Activated CD4-positive, CD25-positive, alpha-beta regulatory T cell (primary cell): ENCODE results near the gene CLIP4.

Experiments
- DNase-seq, 4 experiments: peaks; one replicate each; lab custom pipeline; 2025; lab: John Stamatoyannopoulos, UW

Gene CLIP4

DNA sequence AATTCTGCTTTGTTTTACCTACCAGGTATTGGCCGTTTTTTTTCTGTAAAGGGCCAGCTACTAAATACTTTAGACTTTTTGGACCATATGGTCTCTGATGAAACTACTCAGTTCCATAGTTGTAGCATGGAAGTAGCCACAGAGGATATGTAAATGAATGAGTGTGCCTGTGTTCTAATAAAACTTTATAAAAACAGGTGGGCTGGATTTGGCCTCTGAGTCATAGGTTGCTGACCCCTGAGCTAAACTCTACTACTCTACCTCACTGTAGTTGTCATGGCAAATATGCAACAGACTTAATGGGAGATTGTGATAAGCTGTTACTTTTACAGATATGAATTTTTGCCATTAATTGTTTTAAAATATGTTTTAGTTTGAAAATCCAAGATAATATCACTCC is 19.7 kb downstream of the CLIP4 start:
- DNase-seq, result no peak

DNA sequence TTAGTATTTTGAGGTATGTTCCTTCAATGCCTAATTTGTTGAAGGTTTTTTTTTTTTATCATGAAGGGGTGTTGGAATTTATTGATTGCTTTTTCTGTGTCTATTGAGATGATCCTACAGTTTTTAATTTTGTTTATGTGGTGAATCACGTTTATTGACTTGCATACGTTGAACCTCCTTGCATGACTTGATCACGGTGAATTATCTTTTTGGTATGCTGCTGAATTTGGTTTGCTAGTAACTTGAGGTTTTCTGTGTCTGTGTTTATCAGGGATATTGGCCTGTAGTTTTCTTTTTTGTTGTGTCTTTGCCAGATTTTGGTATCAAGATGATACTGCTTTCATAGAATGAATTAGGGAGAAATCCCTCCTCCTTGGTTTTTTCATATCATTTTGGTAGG is 23.9 kb downstream of the CLIP4 start:
- DNase-seq, result no peak

DNA sequence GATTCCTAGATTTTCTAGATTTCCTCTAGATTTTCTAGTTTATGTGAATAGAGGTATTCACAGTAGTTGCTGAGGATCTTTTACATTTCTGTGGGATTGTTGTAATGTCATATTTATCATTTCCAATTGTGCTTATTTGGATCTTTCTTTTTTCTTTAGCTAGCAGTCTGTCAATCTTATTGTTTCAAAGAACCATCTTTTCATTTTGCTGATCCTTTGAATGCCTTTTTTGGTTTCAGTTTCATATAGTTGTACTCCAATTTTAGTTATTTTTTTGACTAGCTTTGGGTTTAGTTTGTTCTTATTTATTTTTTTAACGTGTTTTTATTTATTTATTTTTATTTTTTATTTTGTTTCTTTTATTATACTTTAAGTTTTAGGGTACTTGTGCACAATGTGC is 24.5 kb downstream of the CLIP4 start:
- DNase-seq, result no peak

DNA sequence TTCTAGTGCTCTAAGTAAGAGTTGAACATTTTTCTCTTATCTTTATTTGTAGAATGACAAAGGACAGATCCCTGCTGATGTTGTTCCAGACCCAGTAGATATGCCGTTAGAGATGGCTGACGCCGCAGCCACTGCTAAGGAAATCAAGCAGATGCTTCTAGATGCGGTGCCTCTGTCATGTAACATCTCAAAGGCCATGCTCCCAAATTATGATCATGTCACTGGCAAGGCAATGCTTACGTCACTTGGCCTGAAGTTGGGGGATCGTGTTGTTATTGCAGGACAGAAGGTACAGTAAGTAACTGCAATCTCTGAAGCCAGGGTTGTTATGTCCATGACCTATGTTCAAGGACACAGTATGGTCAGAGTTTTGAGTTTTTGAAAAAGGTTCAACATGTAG is 28.4 kb downstream of the CLIP4 start:
- no peak for DNase-seq

DNA sequence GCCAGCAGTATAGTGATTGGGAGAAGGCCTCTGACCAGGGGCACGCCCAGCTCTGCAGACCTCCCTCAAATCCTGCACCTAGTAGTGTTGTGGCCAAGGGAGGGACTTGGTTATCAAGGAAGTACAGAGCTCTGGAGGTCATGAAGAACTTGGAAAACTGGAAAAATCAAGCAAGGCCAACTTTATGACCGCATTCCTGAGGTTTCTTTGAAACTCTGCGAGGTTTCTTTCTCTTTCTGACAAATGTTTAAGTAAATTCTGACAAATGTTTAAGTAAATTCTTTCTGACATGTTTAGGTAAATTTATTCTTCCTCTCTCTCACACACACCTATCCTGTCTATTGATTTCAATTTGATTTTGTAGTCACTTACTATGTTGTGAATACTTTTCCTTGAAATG is 31.0 kb downstream of the CLIP4 start:
- no peak for DNase-seq

DNA sequence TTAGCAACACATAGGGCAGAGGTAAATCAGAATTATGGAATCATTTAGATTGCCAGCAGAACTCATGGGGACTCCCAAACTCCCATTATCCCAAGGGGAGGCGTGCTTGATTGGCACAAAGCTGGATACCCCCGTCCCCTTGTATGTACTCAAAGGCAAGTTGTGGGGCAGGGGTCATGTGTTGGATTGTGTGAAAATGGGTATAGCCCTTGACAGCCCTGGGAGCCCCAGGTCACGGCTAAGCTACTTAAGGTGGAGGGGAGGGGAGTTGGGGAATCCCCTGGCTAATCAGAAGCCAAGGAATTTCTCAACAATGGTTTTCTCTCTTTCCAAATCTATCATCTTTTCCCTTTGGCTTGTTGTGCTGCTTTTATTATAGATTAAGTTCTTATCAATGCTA is 32.7 kb downstream of the CLIP4 start:
- DNase-seq, result no peak

DNA sequence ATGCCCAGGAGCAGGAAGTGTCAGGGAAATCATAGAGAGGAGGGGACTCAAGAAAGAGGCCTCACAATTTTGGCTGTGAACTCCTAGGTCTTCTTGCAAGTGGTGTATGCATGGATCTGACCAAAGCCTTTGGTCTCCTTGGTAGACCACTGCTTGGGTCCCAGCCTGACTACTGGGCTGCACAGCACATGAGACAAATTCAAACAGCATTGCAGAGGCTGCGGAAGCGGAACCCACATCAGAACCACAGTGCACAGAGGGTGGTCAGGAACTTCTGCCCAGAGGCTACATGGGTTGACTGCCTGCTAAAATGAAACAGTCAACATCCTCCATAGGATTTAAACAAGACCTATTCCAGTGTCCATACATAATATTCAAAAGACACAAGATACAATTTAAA is 39.4 kb downstream of the CLIP4 start:
- no peak for DNase-seq

DNA sequence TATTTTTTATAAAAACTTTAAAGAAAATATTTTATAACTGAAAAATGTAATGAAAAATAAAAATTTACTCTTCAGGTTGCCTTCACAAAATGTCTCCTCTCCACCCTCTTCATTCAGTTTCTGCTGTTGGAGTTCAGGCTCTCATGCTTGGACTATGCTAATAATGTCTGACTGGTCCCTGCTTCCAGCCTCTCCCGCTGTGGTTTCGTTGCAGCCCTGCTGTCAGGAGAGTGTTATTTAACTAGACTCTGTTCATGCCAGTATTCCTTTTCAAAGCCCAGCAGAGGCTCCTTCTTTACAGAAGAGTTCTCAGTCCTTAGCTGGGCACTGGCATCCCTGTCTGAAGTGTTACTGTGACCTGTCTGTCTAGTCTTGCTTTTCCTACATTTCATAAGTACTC is 40.4 kb downstream of the CLIP4 start:
- DNase-seq, result no peak

DNA sequence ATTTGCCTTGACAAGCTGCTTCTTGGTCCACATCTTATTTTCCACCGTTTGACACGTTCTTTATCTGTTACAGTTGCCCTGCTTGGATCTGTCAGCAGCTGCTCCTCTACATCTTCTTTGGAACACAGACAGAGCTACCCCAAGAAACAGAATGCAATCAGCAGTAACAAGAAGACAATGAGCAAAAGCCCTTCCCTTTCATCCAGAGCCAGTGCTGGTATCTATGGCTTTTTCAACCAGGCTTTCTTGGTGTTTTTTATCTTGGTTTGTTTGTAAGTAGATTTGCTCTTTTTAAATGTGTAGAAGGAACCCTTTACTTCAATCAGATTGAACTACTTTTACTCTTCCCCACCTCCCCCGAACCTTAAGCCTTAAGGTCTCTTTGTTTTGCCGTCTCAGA is 41.9 kb downstream of the CLIP4 start:
- DNase-seq, result no peak

DNA sequence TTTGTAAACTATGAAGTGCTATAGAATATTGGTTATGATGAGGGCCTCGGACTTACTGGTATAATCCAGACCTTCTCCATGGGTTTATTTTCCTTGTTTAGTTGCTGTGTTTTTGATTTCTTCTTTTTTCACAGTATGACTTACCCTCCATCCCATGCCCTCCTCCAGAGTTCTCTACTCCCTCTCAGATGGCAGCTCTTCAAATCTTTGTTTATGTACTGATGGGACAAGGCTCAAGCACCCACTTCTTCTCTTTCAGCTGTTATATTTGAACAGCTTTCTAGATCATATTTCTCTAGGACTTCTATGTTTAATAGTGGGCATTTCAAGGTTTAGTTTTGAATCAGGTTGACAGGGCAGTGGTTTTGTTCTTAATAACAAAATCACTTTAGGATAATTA is 43.9 kb downstream of the CLIP4 start:
- DNase-seq, result no peak

DNA sequence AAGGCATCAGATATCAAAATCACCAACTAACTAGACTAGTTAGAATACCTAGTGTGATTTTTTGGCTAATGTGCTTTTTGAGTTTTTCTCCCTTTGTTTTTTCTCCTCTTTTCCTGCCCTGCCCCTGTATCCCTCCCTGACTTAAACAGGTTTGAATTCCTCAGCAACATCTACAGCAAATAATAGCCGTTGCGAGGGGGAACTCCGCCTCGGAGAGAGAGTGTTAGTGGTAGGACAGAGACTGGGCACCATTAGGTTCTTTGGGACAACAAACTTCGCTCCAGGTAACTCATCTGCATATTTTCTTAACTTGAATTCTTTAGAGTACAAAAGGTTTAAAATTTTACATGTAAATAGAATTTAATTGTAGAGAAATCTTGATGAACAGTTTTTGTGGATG is 45.0 kb downstream of the CLIP4 start:
- DNase-seq, result no peak

DNA sequence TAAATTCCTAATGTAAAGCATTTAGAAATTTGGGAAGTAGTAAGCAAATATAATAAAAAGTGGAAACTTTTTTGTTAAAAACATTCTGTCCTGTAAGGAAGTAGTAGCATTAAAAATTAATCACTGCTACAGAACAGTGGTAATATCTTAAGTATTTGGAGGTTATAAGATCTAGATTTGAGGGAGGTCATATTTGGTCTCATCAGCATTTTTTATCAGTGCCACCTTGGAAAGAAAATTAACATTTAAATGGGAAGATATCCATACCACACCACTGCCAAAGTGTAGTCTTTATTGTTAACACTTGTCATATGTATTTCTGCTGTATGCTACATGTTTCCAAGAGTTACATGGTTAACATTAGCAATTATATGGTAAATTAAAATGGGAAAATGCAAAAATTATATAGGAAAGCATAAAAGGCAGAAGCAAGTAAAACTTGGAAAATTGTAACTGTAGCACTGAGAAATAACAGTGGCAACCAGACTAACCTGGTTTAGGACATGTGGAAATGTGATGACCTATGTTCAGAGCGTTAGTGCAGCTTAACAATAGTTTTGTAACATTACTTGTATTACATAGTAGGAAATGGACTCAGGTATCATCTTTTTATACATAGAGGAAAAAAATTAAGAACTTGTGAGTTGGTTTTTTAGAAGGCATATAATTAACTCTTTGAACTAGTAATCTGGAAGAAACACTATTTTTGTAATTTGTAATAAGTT is 47.2 kb downstream of the CLIP4 start:
- no peak for DNase-seq

DNA sequence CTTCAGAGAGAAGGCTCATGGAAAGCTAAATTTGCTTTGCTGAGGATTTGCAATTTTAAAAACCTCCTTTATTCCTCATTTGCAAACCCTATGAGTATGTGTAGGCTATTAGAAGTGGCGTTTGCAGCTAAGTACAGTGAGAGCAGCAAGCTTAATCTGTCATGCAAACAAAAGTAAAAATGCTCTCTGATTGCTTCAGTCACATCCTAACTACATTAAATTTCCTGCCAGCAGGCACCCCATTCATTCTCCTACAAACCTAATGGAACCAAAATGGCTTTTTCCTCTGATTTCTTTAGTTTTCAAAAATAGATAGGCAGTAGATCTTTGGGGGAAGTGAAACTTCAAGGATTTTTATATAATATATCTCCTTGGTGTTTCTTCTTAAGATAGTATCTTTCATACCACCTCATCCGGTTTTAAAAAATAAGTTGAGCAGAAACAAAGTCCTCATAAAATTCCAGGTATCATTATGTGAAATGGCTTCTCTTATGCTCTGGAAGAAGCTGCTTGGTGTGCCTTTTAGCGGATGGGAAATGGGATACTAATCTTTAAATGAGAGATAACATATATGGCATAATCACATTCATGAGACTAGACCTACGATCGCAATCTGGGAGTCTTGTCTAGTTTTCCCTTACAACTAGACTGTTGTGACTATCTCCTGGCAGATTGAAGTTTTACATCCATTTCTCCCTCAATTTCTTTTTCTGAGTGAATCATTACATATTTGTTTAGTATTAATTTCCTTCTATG is 49.1 kb downstream of the CLIP4 start:
- DNase-seq, result no peak

DNA sequence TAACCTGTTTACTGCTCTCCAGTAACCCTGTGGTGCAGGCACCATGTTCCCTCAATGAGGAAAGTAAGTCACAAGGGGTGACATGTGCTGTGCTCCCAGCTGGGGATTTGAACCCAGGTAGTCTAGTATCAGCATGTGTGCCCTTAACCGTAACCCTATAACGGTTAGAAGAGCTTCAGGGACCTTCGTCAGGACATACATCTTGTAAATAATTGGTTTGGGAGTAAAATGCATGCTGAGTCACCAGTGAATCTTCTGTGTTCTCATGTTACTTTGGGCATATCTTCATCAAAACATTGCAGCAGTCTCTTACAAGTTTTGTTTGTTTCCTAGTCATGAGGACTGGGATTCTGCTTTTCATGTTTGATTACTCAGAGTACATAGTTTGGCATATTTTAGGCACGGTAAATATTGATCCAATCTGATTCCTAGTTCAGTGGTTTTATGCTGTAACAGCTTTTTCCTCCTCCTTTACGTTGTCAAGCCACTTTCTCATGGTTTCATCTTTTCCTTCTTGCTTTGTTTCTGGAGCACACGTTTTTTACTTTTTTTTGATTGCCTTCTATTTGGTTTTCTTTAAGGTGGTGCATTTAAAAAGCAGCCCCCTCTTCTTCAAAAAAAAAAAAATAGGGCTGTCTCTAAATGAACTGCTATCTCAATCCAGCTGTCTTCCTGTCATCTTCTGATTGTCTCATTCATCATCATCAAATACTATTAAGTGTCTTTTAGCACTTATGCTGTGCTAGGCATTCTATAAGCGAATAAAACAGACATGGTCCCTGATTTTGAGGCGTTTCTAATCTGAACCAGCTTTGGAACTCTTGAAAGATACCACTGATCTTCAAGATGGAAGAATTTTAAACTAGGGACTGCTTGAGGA is 50.4 kb downstream of the CLIP4 start:
- DNase-seq, result no peak

DNA sequence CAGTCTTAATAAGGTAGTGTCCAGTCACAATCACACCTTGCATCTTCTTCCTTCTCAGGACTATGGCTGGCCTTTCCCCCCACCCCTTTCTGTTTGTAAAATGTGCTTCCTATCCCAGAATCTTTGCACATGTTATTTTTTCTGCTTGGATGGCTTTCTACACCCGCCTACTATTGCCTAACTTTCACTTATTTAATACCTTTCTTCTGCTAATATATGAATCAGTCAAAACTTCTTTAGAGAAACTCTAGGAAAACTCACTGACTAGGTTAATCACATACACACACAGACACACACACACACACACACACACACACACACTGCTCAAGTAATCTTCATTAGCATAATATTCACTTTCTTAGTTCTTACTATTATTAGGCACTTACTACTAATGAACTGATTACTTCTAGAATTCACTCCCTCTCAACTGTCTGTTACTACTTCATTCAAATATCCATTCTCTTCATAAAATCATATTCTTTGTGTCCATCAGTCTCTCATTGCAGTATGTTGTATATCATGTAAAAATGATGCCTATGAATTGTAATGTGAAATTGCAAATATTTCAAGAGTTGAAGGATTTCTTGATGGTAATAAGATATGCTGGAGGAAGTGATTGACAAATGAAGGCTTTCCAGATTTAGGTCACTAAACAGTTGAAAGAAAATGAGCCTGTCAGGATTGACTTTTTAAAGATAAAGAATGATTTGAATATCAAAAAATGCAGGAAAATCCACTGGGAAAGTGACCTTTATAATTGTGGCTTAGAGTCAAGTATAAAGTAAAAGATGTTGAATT is 51.2 kb downstream of the CLIP4 start:
- DNase-seq, result no peak

DNA sequence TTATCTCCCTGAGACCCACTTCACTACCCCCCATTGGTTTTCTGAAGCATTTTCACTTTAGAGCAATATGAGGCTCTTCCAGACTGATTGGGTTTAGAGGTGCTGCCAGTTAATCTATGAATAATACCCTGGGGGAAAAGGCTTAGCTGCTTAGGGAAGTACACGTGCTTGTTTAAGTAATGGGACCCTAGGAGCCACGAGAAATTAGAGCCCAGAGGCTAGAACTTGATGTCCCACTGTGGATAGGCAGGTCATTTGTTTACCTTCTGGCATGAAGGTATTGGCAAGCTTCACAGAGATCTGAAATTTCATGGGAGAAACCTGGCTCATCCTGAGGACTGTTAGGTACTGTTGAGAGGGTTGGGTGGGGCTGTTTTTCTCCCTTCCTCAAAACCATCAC is 59.7 kb downstream of the CLIP4 start:
- DNase-seq, result no peak

DNA sequence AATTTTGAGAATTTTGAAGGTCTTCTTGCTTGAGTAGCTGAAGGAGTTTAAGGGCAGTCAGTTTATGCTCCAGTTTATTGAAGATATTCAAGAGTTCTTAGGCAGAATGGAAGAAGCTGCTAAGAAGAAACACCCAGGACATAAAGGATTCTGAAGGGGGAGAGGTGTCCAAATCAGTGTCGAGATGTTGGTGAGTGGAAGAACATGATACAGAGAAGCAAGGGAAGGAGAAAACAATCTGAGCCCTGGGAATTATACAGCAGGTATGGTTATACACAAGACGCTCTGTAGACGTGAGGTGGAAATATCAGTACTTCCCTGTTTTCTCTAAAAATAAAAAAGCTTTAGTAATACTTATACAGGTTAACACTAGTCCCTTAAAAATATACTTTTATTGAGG is 60.1 kb downstream of the CLIP4 start:
- no peak for DNase-seq

DNA sequence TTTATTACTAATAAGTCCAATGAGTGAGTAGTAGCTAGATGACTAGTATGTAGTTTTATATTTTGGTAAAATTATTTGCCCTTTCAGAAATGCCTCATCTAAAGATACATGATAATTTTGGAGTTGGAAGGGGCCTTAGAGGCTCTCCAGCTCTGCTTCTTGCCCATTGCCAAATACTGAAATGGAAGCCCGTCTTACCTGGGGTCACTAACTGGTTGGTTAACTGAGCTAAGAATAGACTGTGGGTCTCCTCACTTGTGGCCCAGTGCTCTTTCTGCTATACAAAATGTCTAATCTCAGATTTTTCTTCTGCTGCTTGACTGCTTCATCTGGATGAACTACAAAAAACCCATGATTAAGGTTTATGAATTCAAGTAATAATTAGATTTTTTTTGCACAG is 67.1 kb downstream of the CLIP4 start:
- DNase-seq, result no peak

DNA sequence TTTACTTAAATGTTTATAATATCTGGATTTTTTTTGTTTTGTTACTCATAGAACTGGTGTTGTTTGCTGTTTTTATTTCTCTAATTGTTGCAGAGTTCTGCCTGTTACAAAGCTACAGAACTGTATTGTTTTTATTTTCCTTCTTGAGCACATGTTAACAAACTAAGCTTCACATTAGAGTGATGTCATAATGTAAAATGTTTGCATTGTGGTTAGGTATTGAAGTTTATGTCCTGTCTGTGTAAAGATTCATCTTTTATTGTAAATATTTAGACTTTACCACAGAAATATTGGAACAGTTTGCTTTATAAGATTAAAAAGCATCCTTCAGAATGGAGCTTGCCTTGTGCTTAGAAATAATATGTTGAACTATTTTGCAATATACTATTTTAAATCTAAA is 67.7 kb downstream of the CLIP4 start:
- DNase-seq, result no peak

DNA sequence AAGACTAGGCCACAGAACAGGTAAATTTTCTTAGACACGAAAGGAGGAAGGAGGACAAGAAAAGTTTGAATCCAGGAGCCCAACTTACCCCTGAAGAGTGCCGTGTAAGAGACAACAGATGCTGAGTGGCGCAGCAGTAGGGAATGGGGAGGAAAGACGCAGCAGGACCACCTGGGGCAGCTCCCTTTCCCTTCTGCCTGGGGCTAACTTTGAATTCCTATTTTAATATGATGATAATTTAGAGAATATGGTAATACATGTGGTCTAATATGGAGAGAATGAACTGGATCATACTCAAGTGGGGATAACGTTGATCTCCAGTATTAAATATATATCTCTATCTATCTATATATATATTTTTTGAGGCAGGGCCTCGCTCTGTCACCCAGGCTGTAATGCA is 69.3 kb downstream of the CLIP4 start:
- DNase-seq, result no peak

DNA sequence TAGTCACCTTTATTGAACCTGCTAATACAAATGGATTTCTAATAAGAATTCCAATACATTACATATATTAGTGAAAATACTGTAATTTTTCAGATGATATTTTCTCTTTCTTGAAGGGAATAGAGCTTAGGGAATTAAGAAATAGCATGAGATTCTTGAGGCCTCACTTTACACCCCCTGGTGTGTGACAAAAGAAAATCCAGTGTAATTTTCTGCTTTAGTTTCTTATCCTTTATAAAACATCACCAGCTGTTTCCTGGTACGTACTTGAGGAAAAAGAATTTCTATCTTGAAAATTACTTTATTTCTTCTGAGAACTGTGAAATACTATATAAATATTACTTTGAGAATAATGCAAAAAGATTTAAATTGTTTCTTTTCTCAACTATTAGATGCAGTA is 71.6 kb downstream of the CLIP4 start:
- DNase-seq, result no peak

DNA sequence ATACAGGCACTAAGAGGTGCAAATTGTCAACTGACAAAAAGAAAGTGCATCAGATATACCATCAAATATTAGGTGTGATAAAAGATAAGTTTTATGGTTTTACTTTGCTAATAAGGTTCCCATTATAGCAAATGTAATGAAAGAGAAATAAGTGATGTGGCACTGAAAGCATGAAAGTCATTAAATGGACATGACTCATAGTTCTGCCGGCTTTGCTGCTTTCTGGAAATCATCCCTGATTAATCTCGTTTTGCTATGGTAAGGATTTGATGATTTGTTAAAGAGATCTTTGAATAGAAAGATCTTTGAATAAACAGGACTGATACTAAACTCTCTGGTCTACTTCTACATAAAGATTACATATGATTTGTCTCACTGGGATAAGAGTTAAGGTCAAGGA is 72.7 kb downstream of the CLIP4 start:
- no peak for DNase-seq
